Astrocyte (in vitro differentiated cells and primary cell): ENCODE measurements around the gene SLC39A7.

Experiments
- CTCF ChIP-seq: IDR thresholded peaks from 2 replicates; pipeline ENCODE4 v1.5.1; 2011; ENCODE audit warnings: low read depth, mild to moderate bottlenecking, inconsistent platforms, low read length, moderate library complexity; ENCODE audit not compliant: insufficient read depth
- EZH2 ChIP-seq: IDR thresholded peaks from 2 replicates; pipeline ENCODE4 v1.6.1; 2012; ENCODE audit warnings: mild to moderate bottlenecking, low read length, inconsistent platforms; ENCODE audit not compliant: insufficient read depth

GRCh38 chr6:33175436-33176069 is 25.1 kb upstream of the SLC39A7 start:
- TF ChIP-seq CTCF (no peak), EZH2 (no peak)
